ENCODE measurements around the gene QSOX2. TPM values are rescaled to one million over a fixed set of nuclear protein-coding genes. Genes with fewer than 3 reads are reported as not detected.

The QSOX2 gene, protein sequence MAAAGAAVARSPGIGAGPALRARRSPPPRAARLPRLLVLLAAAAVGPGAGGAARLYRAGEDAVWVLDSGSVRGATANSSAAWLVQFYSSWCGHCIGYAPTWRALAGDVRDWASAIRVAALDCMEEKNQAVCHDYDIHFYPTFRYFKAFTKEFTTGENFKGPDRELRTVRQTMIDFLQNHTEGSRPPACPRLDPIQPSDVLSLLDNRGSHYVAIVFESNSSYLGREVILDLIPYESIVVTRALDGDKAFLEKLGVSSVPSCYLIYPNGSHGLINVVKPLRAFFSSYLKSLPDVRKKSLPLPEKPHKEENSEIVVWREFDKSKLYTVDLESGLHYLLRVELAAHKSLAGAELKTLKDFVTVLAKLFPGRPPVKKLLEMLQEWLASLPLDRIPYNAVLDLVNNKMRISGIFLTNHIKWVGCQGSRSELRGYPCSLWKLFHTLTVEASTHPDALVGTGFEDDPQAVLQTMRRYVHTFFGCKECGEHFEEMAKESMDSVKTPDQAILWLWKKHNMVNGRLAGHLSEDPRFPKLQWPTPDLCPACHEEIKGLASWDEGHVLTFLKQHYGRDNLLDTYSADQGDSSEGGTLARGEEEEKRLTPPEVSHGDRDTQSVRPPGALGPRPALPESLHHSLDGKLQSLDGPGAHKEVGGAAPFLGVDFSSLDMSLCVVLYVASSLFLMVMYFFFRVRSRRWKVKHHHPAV
- 26.9 and 30.1 TPM in 2 replicates for total RNA-seq (2014; rRNA removed; shearing (Covaris generic))

DNA sequence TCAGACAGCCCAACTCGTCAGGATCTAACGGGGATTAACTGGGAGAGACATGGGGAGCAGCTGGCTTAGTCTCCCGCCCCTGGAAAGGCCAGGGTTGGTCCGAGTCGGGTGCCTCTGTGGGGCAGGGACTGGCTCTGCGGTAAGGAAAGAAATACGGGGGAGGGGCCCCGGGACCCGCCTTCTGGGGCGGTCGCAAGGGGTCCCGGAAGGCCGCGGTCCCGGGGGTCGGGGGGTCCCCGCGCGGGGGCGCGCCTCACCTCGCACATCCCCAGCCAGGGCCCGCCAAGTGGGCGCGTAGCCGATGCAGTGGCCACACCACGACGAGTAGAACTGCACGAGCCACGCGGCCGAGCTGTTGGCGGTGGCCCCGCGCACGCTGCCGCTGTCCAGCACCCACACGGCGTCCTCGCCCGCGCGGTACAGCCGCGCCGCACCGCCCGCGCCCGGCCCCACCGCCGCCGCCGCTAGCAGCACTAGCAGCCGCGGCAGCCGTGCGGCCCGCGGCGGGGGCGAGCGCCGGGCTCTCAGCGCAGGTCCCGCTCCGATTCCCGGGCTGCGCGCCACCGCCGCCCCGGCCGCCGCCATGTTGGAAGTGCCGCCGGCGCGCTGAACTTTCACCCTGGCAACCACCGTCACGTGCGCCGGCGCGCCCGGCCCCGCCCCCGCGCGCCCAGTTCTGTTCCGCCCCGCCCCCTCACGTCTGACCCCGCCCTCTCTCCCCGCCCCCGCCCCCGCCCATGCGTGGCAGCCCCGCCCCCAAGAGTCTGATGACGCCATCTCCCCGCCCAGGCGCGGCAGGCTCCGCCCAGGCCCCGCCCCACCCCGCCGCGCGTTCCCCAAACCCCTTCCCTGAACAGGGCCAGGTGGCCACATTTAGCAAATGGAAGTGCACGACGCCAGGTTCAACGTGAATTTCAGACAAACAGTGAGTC, at the start of gene QSOX2:
TSS of gene QSOX2 (minus strand) at position 594 of the 932 bp plus-strand sequence. CDS start at position 585, 9 bp downstream.

DNA sequence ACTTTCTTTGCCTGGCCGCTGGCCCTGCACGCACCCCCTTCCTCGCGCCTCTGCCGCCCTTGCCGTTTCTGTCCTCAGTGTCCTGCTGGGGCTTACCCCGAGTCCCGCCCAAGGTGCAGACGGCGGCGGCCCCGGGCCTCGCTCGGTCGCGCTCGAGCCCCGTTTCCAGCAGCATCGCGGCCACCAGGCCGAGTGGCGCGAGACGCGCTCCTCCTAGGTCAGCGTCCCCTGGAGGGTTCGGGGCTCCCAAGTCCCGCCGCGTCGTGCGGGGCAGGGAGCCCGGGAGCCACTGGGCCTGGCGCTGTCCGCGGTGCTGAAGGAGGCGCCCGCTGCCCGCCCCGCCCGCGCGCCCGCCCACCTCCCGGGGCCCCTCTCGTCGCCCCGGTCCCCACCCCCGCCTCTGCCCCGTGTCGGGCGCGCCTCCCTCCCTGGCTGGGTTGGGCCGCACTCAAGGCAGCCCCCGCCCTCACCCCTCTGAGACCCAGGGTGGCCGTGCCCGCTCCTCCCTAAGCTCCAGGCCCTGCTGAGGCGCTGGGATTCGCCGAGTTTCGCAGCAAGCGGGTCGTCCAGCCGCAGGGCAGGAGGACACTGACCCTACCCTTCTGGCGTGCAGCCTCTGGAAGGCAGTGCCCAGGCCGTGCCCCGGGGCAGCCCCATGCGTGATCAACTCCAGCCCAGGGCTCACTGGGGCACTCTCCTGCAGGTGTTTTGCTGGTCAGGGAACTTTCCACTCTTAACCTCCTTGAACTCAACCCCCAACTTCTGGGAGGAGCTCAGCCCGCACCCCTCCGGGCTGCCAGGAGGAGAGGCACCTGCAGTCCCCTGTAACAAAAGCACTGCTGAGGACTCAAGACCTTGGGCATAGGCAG, 40.5 kb downstream of the QSOX2 start, which contains the start of gene LHX3:
TSS of gene LHX3 (minus strand) at position 291 of the 869 bp plus-strand sequence. CDS start at position 175, 116 bp downstream.

Other genes with a start within 250 kb of the QSOX2 start
- 18.9 and 21.5 TPM in 2 replicates for gene NACC2, start 150.5 kb downstream of the QSOX2 start, total RNA-seq (2014; rRNA removed; shearing (Covaris generic))
- 55.8 and 59.1 TPM in 2 replicates for gene TMEM250, start 126.9 kb downstream of the QSOX2 start, total RNA-seq (2014; rRNA removed; shearing (Covaris generic))
- gene LHX3, start 40.7 kb downstream of the QSOX2 start, total RNA-seq (2014; rRNA removed; shearing (Covaris generic)), result not detected in 2 replicates
- gene CCDC187, start 58.3 kb upstream of the QSOX2 start, total RNA-seq (2014; rRNA removed; shearing (Covaris generic)), result under 0.01 TPM in 1 of 2 replicates, not detected in the other
- gene GPSM1, start 81.7 kb upstream of the QSOX2 start, total RNA-seq (2014; rRNA removed; shearing (Covaris generic)), result 65.9 and 73.6 TPM in 2 replicates
- gene DNLZ, start 117.9 kb upstream of the QSOX2 start, total RNA-seq (2014; rRNA removed; shearing (Covaris generic)), result 50.1 and 56.7 TPM in 2 replicates
- 2.5 and 4.3 TPM in 2 replicates for gene CARD9, start 127.9 kb upstream of the QSOX2 start, total RNA-seq (2014; rRNA removed; shearing (Covaris generic))
- 19.1 and 21.4 TPM in 2 replicates for gene SNAPC4, start 154.4 kb upstream of the QSOX2 start, total RNA-seq (2014; rRNA removed; shearing (Covaris generic))
- 128 TPM in 2 replicates for gene ENTR1, start 164.8 kb upstream of the QSOX2 start, total RNA-seq (2014; rRNA removed; shearing (Covaris generic))
- gene PMPCA, start 164.8 kb upstream of the QSOX2 start, total RNA-seq (2014; rRNA removed; shearing (Covaris generic)), result 96.6 and 103 TPM in 2 replicates
- gene INPP5E, start 194.0 kb upstream of the QSOX2 start, total RNA-seq (2014; rRNA removed; shearing (Covaris generic)), result 11.2 and 11.9 TPM in 2 replicates
- 24.2 and 27.2 TPM in 2 replicates for gene SEC16A, start 237.2 kb upstream of the QSOX2 start, total RNA-seq (2014; rRNA removed; shearing (Covaris generic))